Aorta (tissue), 5 donors: Measurements from ENCODE around the gene NFKBIL1. TPM values are rescaled to one million over a fixed set of nuclear protein-coding genes. Genes with fewer than 3 reads are reported as not detected.
A peak's percentile ranks its signal among the peaks of the same experiment; 100 is the strongest.

ENCODE experiments used
- ATAC-seq: fragments of 200-7000 bp; cut with Tn5 transposase; one replicate; pipeline ENCODE4 v1.9.1; 2022; ENCODE audit warnings: moderate library complexity; ENCODE audit not compliant: low FRiP score
- DNase-seq, 2 donors: peaks; one replicate each; pipeline ENCODE4 v3.0.0-alpha.2; 2020
- H3K27ac ChIP-seq, 2 donors: one replicate each; pipeline ENCODE4 v1.5.1; 2013; ENCODE audit warnings: low read length in 2 of 2, mild to moderate bottlenecking in 2 of 2, moderate library complexity in 2 of 2, control low read depth in 1 of 2, inconsistent platforms in 1 of 2, low read depth in 1 of 2
- H3K27me3 ChIP-seq, 2 donors: one replicate each; pipeline ENCODE4 v1.6.1; 2013; ENCODE audit warnings: control low read depth in 1 of 2, low read length in 1 of 2, mild to moderate bottlenecking in 1 of 2, moderate library complexity in 1 of 2; ENCODE audit not compliant: insufficient read depth in 2 of 2, control insufficient read depth in 1 of 2
- H3K36me3 ChIP-seq, 2 donors: one replicate each; pipeline ENCODE4 v1.6.1; 2013; ENCODE audit warnings: control low read depth in 1 of 2, low read length in 1 of 2, mild to moderate bottlenecking in 1 of 2; ENCODE audit not compliant: insufficient read depth in 2 of 2, control insufficient read depth in 1 of 2
- H3K4me1 ChIP-seq, 2 donors: one replicate each; pipeline ENCODE4 v1.6.1; 2013; ENCODE audit warnings: low read length in 2 of 2, control low read depth in 1 of 2, mild to moderate bottlenecking in 1 of 2, moderate library complexity in 1 of 2; ENCODE audit not compliant: insufficient read depth in 2 of 2, control insufficient read depth in 1 of 2
- H3K4me3 ChIP-seq, 2 donors: one replicate each; pipeline ENCODE4 v1.5.1; 2013; ENCODE audit warnings: low read length in 2 of 2, control low read depth in 1 of 2, mild to moderate bottlenecking in 1 of 2
- H3K9me3 ChIP-seq: one replicate; pipeline ENCODE4 v1.6.1; 2013; ENCODE audit warnings: mild to moderate bottlenecking, low read length; ENCODE audit not compliant: control insufficient read depth
- WGBS, 2 donors: extraction: QIAGEN DNeasy Blood & Tissue Kit; methylation state at CpG; one replicate each; pipeline ENCODE4 v1.1.7; 2013; 5-methylcytosine and 5-hydroxymethylcytosine counted together
- intact Hi-C, 2 donors: fragments of 100-400 bp; cut with DNase I; formaldehyde crosslinking; loops; one replicate each; pipeline versions ENCODE4 v1.14.2 to v1.15.0; 2022
- polyA plus RNA-seq, 2 donors: library from polyadenylated mRNA; stranded (reverse); fragments of 200-250 nt; gene quantifications; one replicate each; pipeline ENCODE4 v1.2.3, GENCODE V29; 2013
- total RNA-seq, 2 donors: library from RNA; stranded (reverse); fragmentation: NEBNext Ultra II Directional; extraction: Animal tissue kit (Norgen Biotek cat#: 25700); gene quantifications; one replicate each; pipeline ENCODE4 v1.2.1, GENCODE V29; 2021
- donor health status: healthy with polysubstance abuse.
- donor health status: Bipolar disorder and iron deficiency.
- donor health status: DM: no; HTN: no; CAD: no.
- donor health status: DM: no; HTN: no; CAD: no.
- donor health status: DM: yes; HTN: yes; CAD: no.

The NFKBIL1 gene
- total and polyA plus RNA-seq, 4 donors = 16.0 to 49.5 (median 22.0) TPM

- Histone ChIP-seq H3K27ac (peak overlapping the region in 1 of 2 donors; percentile 7), H3K4me1 (no peaks in the 10 kb centered on the region), H3K4me3 (peak overlapping the region; percentile 20 to 32), H3K9me3 (no peaks in the 10 kb centered on the region), H3K36me3 (no peaks in the 10 kb centered on the region), H3K27me3 (no peaks in the 10 kb centered on the region)
- peak in 1 of 2 donors; percentile 77 for DNase-seq
- ATAC-seq = peak; percentile 4
- WGBS, 2 donors = 28% methylated on average over 21 of the region's 21 CpGs
- intact Hi-C loops = loop anchor here (2.0 kb wide), 2 partner anchors 17 to 35 kb away; partner anchors contain the start of genes ATP6V1G2 (in 2 of the 2) and NFKBIL1 (in 2 of the 2)
Measured at GRCh38 chr6:31581434-31582229, 34.2 kb downstream of the NFKBIL1 start.

GRCh38 chr6:31582230-31582643, 34.8 kb downstream of the NFKBIL1 start, which contains the start of gene LTB:
LTB (minus strand) TSS chr6:31582424; CDS start chr6:31582417, 7 bp downstream.
- intact Hi-C loops = no loop called here
- 81 to 86% methylated on average over 3 of the region's 3 CpGs for WGBS, 2 donors
- Histone ChIP-seq H3K4me3 (peak within 1 kb of the TSS; percentile 20 to 32), H3K36me3 (no peaks in the 10 kb centered on the region), H3K27me3 (no peaks in the 10 kb centered on the region), H3K9me3 (no peaks in the 10 kb centered on the region), H3K27ac (peak within 1 kb of the TSS in 1 of 2 donors; percentile 7), H3K4me1 (no peaks in the 10 kb centered on the region)
- no peak for ATAC-seq
- DNase-seq = no peak

DNA sequence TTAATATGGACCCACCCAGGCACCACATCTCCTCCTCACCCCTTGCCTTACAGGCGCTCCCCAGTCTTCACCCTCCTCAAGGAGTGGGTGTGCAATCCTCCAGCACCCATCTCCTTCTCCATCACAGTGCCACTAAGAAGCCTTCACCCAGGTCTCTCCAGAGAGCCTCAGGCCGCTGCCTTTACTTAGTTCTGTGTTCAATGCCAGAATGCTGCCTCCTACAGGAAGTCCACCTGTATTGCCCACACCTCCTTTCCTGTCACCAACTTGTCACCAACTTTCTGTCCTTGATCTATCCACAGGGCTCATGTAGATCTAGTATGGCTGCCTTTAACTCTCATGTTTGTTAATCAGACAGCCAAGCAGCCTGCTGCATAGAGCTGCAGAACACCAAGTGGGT, 38.1 kb downstream of the NFKBIL1 start:
- H3K9me3 ChIP-seq = no peaks in the 10 kb centered on the region

DNA sequence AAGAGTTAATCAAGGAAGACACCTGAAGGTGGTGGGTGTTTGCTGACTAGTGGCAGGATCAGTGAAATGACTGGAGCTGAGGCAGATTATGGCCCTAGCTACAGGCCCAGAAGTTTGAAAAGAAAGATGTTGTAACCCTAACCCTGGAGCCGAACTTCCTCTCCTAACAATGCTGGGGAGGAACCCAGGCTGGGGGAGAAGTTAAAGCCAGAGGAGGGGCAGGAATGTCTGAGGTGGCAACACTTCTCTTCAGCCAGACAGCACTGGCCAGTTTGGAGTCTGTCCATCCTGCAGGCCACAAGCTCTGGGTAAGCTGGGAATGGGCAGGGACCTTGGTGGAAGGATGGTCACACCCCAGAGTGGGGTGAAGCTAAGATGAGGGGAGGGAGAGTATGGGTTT, 38.6 kb downstream of the NFKBIL1 start, which contains the start of gene LST1:
Gene LST1, plus strand, starts transcription at position 270 of the 400 bp plus-strand sequence. CDS start 1,023 bp downstream, outside the sequence.
- ATAC-seq (no peak), DNase-seq (no peak)
- Histone ChIP-seq H3K9me3 (no peaks in the 10 kb centered on the region), H3K27me3 (no peaks in the 10 kb centered on the region), H3K27ac (no peak within 1 kb of the TSS), H3K4me3 (no peak within 1 kb of the TSS), H3K4me1 (no peaks in the 10 kb centered on the region), H3K36me3 (no peaks in the 10 kb centered on the region)
- WGBS, 2 donors = 67 to 76% methylated on average over 1 of the region's 1 CpG
- intact Hi-C loops = no loop called here

More for the DNA sequence above, 38.1 kb downstream of the NFKBIL1 start:
- WGBS, 2 donors = 64 to 69% methylated on average over 2 of the region's 2 CpGs
- Histone ChIP-seq H3K27ac (no peak overlapping the region), H3K27me3 (no peaks in the 10 kb centered on the region), H3K36me3 (no peaks in the 10 kb centered on the region), H3K4me1 (no peaks in the 10 kb centered on the region), H3K4me3 (no peak overlapping the region)
- intact Hi-C loops = no loop called here
- DNase-seq = no peak
- ATAC-seq = no peak

GRCh38 chr6:31586599-31587281, 39.3 kb downstream of the NFKBIL1 start:
- Histone ChIP-seq H3K27me3 (no peaks in the 10 kb centered on the region), H3K27ac (no peak overlapping the region), H3K4me1 (no peaks in the 10 kb centered on the region), H3K4me3 (no peak overlapping the region), H3K36me3 (no peaks in the 10 kb centered on the region), H3K9me3 (no peaks in the 10 kb centered on the region)
- WGBS, 2 donors = 58 to 67% methylated on average over 9 of the region's 9 CpGs
- intact Hi-C loops = no loop called here
- no peak for DNase-seq
- ATAC-seq = peak; percentile 65

GRCh38 chr6:31587791-31588777, 40.7 kb downstream of the NFKBIL1 start:
- WGBS, 2 donors = 60 to 64% methylated on average over 12 of the region's 12 CpGs
- H3K4me1 ChIP-seq = no peaks in the 10 kb centered on the region
- ATAC-seq (no peak), DNase-seq (no peak)
- no peak overlapping the region for H3K27ac ChIP-seq
- no peaks in the 10 kb centered on the region for H3K27me3 ChIP-seq
- intact Hi-C loops = no loop called here
- no peaks in the 10 kb centered on the region for H3K9me3 ChIP-seq
- H3K36me3 ChIP-seq = no peaks in the 10 kb centered on the region
- no peak overlapping the region for H3K4me3 ChIP-seq

DNA sequence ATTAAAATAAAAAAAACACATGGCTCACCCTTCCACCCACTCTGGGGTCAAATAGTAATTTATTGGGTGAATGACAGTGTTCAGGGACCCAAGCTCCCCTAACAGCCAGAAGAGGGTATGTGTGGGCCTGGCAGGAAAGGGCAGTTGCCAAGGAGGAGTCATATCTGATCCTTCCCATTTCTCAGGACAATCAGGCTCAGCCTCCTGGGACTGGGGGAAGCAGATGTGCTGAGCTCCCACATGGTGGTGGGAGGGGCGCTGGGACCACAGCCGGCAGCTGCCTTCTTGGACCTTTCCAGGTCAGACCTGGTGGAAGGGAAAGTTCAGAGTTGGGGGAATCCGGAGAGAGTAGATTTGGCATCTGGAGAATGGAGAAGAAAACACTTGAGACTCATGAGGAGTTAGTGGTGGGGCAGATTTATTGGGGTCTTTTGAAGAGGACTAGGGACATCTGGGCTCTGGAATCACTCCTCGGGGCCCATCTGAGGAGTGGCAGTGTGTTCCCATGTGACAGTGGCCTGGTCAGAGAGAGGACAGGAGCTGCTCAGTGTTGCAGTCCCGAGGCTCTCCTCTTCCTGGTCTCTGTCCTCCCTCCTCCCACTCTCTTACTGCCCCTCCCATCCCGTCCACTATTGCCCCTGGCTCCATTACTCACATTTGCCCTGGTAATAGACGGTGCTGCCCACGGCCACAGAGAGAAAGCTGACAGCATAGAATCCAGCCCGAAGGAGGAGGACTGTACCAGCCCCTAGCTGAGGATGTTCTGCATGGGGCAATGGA, 41.7 kb downstream of the NFKBIL1 start:
- Histone ChIP-seq H3K36me3 (no peaks in the 10 kb centered on the region), H3K27ac (no peak overlapping the region), H3K4me3 (no peak overlapping the region), H3K27me3 (no peaks in the 10 kb centered on the region), H3K9me3 (no peaks in the 10 kb centered on the region), H3K4me1 (no peaks in the 10 kb centered on the region)
- ATAC-seq (no peak), DNase-seq (no peak)
- intact Hi-C loops = no loop called here
- 48 to 57% methylated on average over 9 of the region's 9 CpGs for WGBS, 2 donors
